ENCODE results near the gene GPATCH8. TPM values are rescaled to one million over a fixed set of nuclear protein-coding genes. Genes with fewer than 3 reads are reported as not detected.

Gene GPATCH8
- total and polyA plus RNA-seq, 7 experiments from 2014 or later: 40.2 to 88.5 (median 67.6) TPM

GRCh38 chr17:44389723-44390202 is 113.4 kb downstream of the GPATCH8 start:
- peak overlapping the region in 1 of 9 donors; percentile 74 for H3K27ac Mint-ChIP-seq
- ATAC-seq: peak; percentile 36

GRCh38 chr17:44389281-44389680 is 113.9 kb downstream of the GPATCH8 start, which contains the start of gene ITGA2B:
TSS of gene ITGA2B (minus strand) at chr17:44389649. CDS start at chr17:44389473, 176 bp downstream.
- Mint-ChIP-seq H3K4me3 (peak within 1 kb of the TSS in 2 of 10 donors; percentile 44 to 72), H3K9me3 (peaks cover 0 to 5% (median 0%) of the 10 kb centered on the region in 11 donors), H3K4me1 (peaks cover 5 to 25% (median 12%) of the 10 kb centered on the region in 7 donors), H3K36me3 (peaks cover 0 to 7% (median 0%) of the 10 kb centered on the region in 5 donors), H3K27me3 (peaks cover 4 to 16% (median 14%) of the 10 kb centered on the region in 5 donors), H3K27ac (peak within 1 kb of the TSS in 1 of 9 donors; percentile 74)
- H3K4me1 ChIP-seq (ENCODE audit: control insufficient read depth in 2 of 2, insufficient read depth in 2 of 2, low read length in 2 of 2): peaks cover 4 to 7% of the 10 kb centered on the region in 2 donors
- no peaks in the 10 kb centered on the region for H3K9me3 ChIP-seq (ENCODE audit: control insufficient read depth in 2 of 3, low read length in 3 of 3)
- POLR2A ChIA-PET: interaction anchor here (1.5 kb wide), 1 partner anchor 9 kb away, joined by 4 read pairs; no protein-coding TSS in a partner anchor
- no peaks in the 10 kb centered on the region for H3K27me3 ChIP-seq (ENCODE audit: control insufficient read depth in 2 of 2, insufficient read depth in 2 of 2, low read length in 2 of 2)
- intact Hi-C loops (cut with micrococcal nuclease): no loop called here
- DNase-seq: no peak
- no peak for ATAC-seq
- no peak within 1 kb of the TSS for H3K27ac ChIP-seq (ENCODE audit: low read depth, low read length)
- H3K36me3 ChIP-seq (ENCODE audit: control insufficient read depth in 2 of 3, insufficient read depth in 3 of 3, low read length in 3 of 3): no peaks in the 10 kb centered on the region
- H3K4me3 ChIP-seq (ENCODE audit: low read length): no peak within 1 kb of the TSS
- CTCF ChIA-PET: no interaction called here

More at GRCh38 chr17:44389723-44390202, 113.4 kb downstream of the GPATCH8 start:
- ChIA-PET POLR2A (interaction anchor here (1.5 kb wide), 1 partner anchor 9 kb away, joined by 4 read pairs; no protein-coding TSS in a partner anchor), CTCF (no interaction called here)
- intact Hi-C loops (cut with micrococcal nuclease): no loop called here
- Histone ChIP-seq H3K4me1 (ENCODE audit: control insufficient read depth in 2 of 2, insufficient read depth in 2 of 2, low read length in 2 of 2) (peaks cover 4 to 7% of the 10 kb centered on the region in 2 donors), H3K36me3 (ENCODE audit: control insufficient read depth in 2 of 3, insufficient read depth in 3 of 3, low read length in 3 of 3) (no peaks in the 10 kb centered on the region), H3K27me3 (ENCODE audit: control insufficient read depth in 2 of 2, insufficient read depth in 2 of 2, low read length in 2 of 2) (no peaks in the 10 kb centered on the region), H3K27ac (ENCODE audit: low read depth, low read length) (no peak overlapping the region), H3K9me3 (ENCODE audit: control insufficient read depth in 2 of 3, low read length in 3 of 3) (no peaks in the 10 kb centered on the region), H3K4me3 (ENCODE audit: low read length) (no peak overlapping the region)
- Mint-ChIP-seq H3K4me1 (peaks cover 5 to 22% (median 12%) of the 10 kb centered on the region in 7 donors), H3K9me3 (peaks cover 0 to 5% (median 0%) of the 10 kb centered on the region in 11 donors), H3K4me3 (no peak overlapping the region), H3K27me3 (peaks cover 4 to 15% (median 13%) of the 10 kb centered on the region in 5 donors), H3K36me3 (peaks cover 0 to 7% (median 0%) of the 10 kb centered on the region in 5 donors)
- DNase-seq: no peak

DNA sequence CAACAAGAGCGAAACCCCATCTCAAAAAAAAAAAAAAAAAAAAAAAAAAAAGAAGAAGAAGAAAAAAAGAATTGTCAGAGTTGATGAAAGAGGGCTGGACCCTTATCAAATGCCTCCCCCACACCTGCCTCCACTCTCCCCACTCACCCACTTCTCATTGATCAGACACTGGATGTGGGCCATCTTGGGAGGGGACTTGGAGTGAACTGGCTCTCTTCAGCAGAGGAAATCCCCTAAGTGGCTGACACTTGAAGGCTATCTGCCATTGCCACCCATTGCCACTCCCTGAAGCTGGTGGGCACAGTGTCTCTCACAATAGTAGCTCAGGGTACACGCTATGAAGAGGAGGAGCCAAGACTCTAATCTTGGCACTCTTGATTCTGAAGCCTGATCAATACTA is 115.4 kb downstream of the GPATCH8 start:
- ATAC-seq (no peak), DNase-seq (no peak)
- Histone ChIP-seq H3K36me3 (ENCODE audit: control insufficient read depth in 2 of 3, insufficient read depth in 3 of 3, low read length in 3 of 3) (no peaks in the 10 kb centered on the region), H3K27ac (ENCODE audit: low read depth, low read length) (no peak overlapping the region), H3K4me1 (ENCODE audit: control insufficient read depth in 2 of 2, insufficient read depth in 2 of 2, low read length in 2 of 2) (peaks cover 4 to 7% of the 10 kb centered on the region in 2 donors), H3K9me3 (ENCODE audit: control insufficient read depth in 2 of 3, low read length in 3 of 3) (no peaks in the 10 kb centered on the region), H3K27me3 (ENCODE audit: control insufficient read depth in 2 of 2, insufficient read depth in 2 of 2, low read length in 2 of 2) (no peaks in the 10 kb centered on the region), H3K4me3 (ENCODE audit: low read length) (no peak overlapping the region)
- intact Hi-C loops (cut with micrococcal nuclease): no loop called here
- peak overlapping the region in 1 of 9 donors; percentile 38 for H3K27ac Mint-ChIP-seq
- H3K4me3 Mint-ChIP-seq: peak overlapping the region in 3 of 10 donors; percentile 15 to 41 (median 35)
- H3K27me3 Mint-ChIP-seq: peaks cover 4 to 25% (median 14%) of the 10 kb centered on the region in 5 donors
- peaks cover 0 to 4% (median 0%) of the 10 kb centered on the region in 11 donors for H3K9me3 Mint-ChIP-seq
- H3K4me1 Mint-ChIP-seq: peaks cover 5 to 19% (median 12%) of the 10 kb centered on the region in 7 donors
- peaks cover 0 to 7% (median 0%) of the 10 kb centered on the region in 5 donors for H3K36me3 Mint-ChIP-seq
- ChIA-PET POLR2A (no interaction called here), CTCF (interaction anchor here (0.6 kb wide), 1 partner anchor 360 kb away, joined by 3 read pairs; no protein-coding TSS in a partner anchor)

DNA sequence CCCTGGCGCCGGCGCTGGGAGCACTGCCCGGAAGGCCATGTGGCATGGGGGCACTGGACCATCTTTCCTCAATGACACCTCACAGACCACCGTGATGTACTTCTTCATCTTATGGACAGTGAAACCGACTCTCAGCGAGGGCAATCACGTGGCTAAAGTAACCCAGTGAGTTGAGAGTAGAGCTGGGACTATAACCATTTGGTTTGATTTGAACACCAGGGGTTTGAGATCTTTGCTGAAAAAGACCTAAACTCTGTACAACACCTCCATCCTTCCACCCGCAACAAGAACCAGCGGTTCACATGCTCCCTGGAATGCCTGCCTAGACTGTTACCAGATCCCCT is 117.1 kb downstream of the GPATCH8 start:
- Histone ChIP-seq H3K9me3 (ENCODE audit: control insufficient read depth in 2 of 3, low read length in 3 of 3) (no peaks in the 10 kb centered on the region), H3K27ac (ENCODE audit: low read depth, low read length) (no peak overlapping the region), H3K36me3 (ENCODE audit: control insufficient read depth in 2 of 3, insufficient read depth in 3 of 3, low read length in 3 of 3) (no peaks in the 10 kb centered on the region), H3K4me3 (ENCODE audit: low read length) (peak overlapping the region; percentile 66), H3K27me3 (ENCODE audit: control insufficient read depth in 2 of 2, insufficient read depth in 2 of 2, low read length in 2 of 2) (no peaks in the 10 kb centered on the region), H3K4me1 (ENCODE audit: control insufficient read depth in 2 of 2, insufficient read depth in 2 of 2, low read length in 2 of 2) (peaks cover 4 to 7% of the 10 kb centered on the region in 2 donors)
- no peak for DNase-seq
- Mint-ChIP-seq H3K4me1 (peaks cover 5 to 19% (median 12%) of the 10 kb centered on the region in 7 donors), H3K27me3 (peaks cover 4 to 31% (median 15%) of the 10 kb centered on the region in 5 donors), H3K4me3 (peak overlapping the region; percentile 71 to 83 (median 78)), H3K9me3 (peaks cover 0 to 4% (median 0%) of the 10 kb centered on the region in 11 donors), H3K27ac (peak overlapping the region in 2 of 9 donors; percentile 17 to 64), H3K36me3 (peaks cover 0 to 7% (median 0%) of the 10 kb centered on the region in 5 donors)
- intact Hi-C loops (cut with micrococcal nuclease): no loop called here
- POLR2A ChIA-PET: interaction anchor here (0.6 kb wide), 1 partner anchor 25 kb away, joined by 3 read pairs; no protein-coding TSS in a partner anchor
- CTCF ChIA-PET: no interaction called here
- ATAC-seq: no peak

- Mint-ChIP-seq H3K36me3 (peaks cover 0 to 7% (median 0%) of the 10 kb centered on the region in 5 donors), H3K9me3 (peaks cover 0 to 4% (median 0%) of the 10 kb centered on the region in 11 donors), H3K27ac (peak overlapping the region in 2 of 9 donors; percentile 17 to 46), H3K27me3 (peaks cover 4 to 31% (median 15%) of the 10 kb centered on the region in 5 donors), H3K4me3 (peak overlapping the region; percentile 71 to 83 (median 79)), H3K4me1 (peaks cover 5 to 19% (median 12%) of the 10 kb centered on the region in 7 donors)
- ChIA-PET CTCF (no interaction called here), POLR2A (interaction anchor here (1.0 kb wide), 1 partner anchor 901 kb away, joined by 3 read pairs; the partner anchor contains the start of gene DHX8)
- intact Hi-C loops (cut with micrococcal nuclease): loop anchor here (1.0 to 2.0 kb wide), 3 partner anchors 22 to 41 kb away; partner anchors contain the start of genes GRN (in 2 of the 2) and FAM171A2 (in 1 of the 2)
- Histone ChIP-seq H3K4me3 (ENCODE audit: low read length) (peak overlapping the region; percentile 66), H3K27ac (ENCODE audit: low read depth, low read length) (peak overlapping the region; percentile 24), H3K9me3 (ENCODE audit: control insufficient read depth in 2 of 3, low read length in 3 of 3) (no peaks in the 10 kb centered on the region), H3K4me1 (ENCODE audit: control insufficient read depth in 2 of 2, insufficient read depth in 2 of 2, low read length in 2 of 2) (peaks cover 4 to 7% of the 10 kb centered on the region in 2 donors), H3K36me3 (ENCODE audit: control insufficient read depth in 2 of 3, insufficient read depth in 3 of 3, low read length in 3 of 3) (no peaks in the 10 kb centered on the region), H3K27me3 (ENCODE audit: control insufficient read depth in 2 of 2, insufficient read depth in 2 of 2, low read length in 2 of 2) (no peaks in the 10 kb centered on the region)
- ATAC-seq (peak; percentile 92), DNase-seq (peak; percentile 66 to 91 (median 78))
These were observed 117.7 kb downstream of the GPATCH8 start for GRCh38 chr17:44385287-44386181.

DNA sequence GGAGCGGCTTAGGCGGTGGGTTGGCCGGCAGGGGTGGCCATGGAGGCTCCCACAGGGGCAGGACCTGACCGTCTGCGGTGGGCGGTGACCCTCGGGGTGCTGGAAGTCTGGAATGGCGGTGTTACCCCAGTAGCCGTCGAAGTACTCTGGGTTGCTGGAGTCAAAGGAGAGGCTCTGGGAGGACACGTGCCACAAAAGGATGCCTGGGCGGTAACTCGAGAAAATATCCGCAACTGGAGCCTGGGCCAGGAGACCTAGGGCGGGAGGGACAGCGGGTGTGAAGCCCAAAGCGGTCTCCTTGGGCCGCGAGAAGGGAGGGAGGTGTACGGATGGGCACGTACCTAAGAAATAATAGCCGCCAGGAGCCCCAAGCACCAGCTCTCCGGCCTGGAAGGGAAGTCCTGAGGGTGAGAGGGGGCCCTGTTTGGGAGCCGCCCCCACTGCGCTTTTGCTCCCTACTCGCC is 118.4 kb downstream of the GPATCH8 start:
- no peaks in the 10 kb centered on the region for H3K27me3 ChIP-seq (ENCODE audit: control insufficient read depth in 2 of 2, insufficient read depth in 2 of 2, low read length in 2 of 2)
- ATAC-seq (no peak), DNase-seq (peak in 1 of 9 donors; percentile 23)
- peaks cover 4 to 31% (median 14%) of the 10 kb centered on the region in 5 donors for H3K27me3 Mint-ChIP-seq
- no peaks in the 10 kb centered on the region for H3K9me3 ChIP-seq (ENCODE audit: control insufficient read depth in 2 of 3, low read length in 3 of 3)
- H3K4me1 Mint-ChIP-seq: peaks cover 5 to 16% (median 12%) of the 10 kb centered on the region in 7 donors
- peaks cover 4 to 7% of the 10 kb centered on the region in 2 donors for H3K4me1 ChIP-seq (ENCODE audit: control insufficient read depth in 2 of 2, insufficient read depth in 2 of 2, low read length in 2 of 2)
- peak overlapping the region; percentile 5 for H3K27ac ChIP-seq (ENCODE audit: low read depth, low read length)
- no peaks in the 10 kb centered on the region for H3K36me3 ChIP-seq (ENCODE audit: control insufficient read depth in 2 of 3, insufficient read depth in 3 of 3, low read length in 3 of 3)
- POLR2A ChIA-PET: interaction anchor here (1.0 kb wide), 1 partner anchor 901 kb away, joined by 3 read pairs; the partner anchor contains the start of gene DHX8
- intact Hi-C loops (cut with micrococcal nuclease): loop anchor here (1.0 to 2.0 kb wide), 3 partner anchors 22 to 40 kb away; partner anchors contain the start of genes GRN (in 2 of the 2) and FAM171A2 (in 1 of the 2)
- CTCF ChIA-PET: no interaction called here
- peak overlapping the region; percentile 71 to 83 (median 79) for H3K4me3 Mint-ChIP-seq
- peak overlapping the region in 3 of 9 donors; percentile 17 to 72 (median 51) for H3K27ac Mint-ChIP-seq
- peak overlapping the region; percentile 43 for H3K4me3 ChIP-seq (ENCODE audit: low read length)
- peaks cover 0 to 4% (median 0%) of the 10 kb centered on the region in 5 donors for H3K36me3 Mint-ChIP-seq
- H3K9me3 Mint-ChIP-seq: peaks cover 0 to 4% (median 0%) of the 10 kb centered on the region in 11 donors
